GM21786 (cell line): ENCODE data around the gene LEMD2.

Experiments used
- ATAC-seq: cut with Tn5 transposase; IDR thresholded peaks from one replicate; pipeline ENCODE4 v1.9.1; 2021; ENCODE audit not compliant: unreplicated experiment

Gene LEMD2

GRCh38 chr6:33820243-33820642 lies 31.3 kb upstream of the LEMD2 start:
- ATAC-seq, result no peak

- no peak for ATAC-seq
Observed at GRCh38 chr6:33819021-33819420, 30.1 kb upstream of the LEMD2 start.

GRCh38 chr6:33818293-33818692 lies 29.4 kb upstream of the LEMD2 start:
- no peak for ATAC-seq

GRCh38 chr6:33817489-33817888 lies 28.6 kb upstream of the LEMD2 start:
- no peak for ATAC-seq

- no peak for ATAC-seq
Observed at GRCh38 chr6:33816911-33817310, 28.0 kb upstream of the LEMD2 start.

- ATAC-seq, result no peak
Observed at GRCh38 chr6:33815854-33816253, 26.9 kb upstream of the LEMD2 start.

GRCh38 chr6:33813990-33814985 lies 25.4 kb upstream of the LEMD2 start:
- ATAC-seq, result no peak

GRCh38 chr6:33813246-33813904 lies 24.4 kb upstream of the LEMD2 start:
- ATAC-seq, result no peak

- ATAC-seq, result no peak
Observed at GRCh38 chr6:33812669-33813068, 23.7 kb upstream of the LEMD2 start.

GRCh38 chr6:33809594-33809993 lies 20.7 kb upstream of the LEMD2 start:
- ATAC-seq, result no peak

GRCh38 chr6:33808641-33809180 lies 19.8 kb upstream of the LEMD2 start:
- ATAC-seq, result no peak

GRCh38 chr6:33807606-33808005 lies 18.7 kb upstream of the LEMD2 start:
- no peak for ATAC-seq

- ATAC-seq, result no peak
Observed at GRCh38 chr6:33806841-33807240, 17.9 kb upstream of the LEMD2 start.

- ATAC-seq, result no peak
Observed at GRCh38 chr6:33803571-33804053, 14.7 kb upstream of the LEMD2 start, which contains the start of gene MLN. TSS of gene MLN (minus strand) at chr6:33804003. CDS start at chr6:33801163, 2,840 bp downstream.

- no peak for ATAC-seq
Observed at GRCh38 chr6:33802186-33802958, 13.4 kb upstream of the LEMD2 start.

- ATAC-seq, result no peak
Observed at GRCh38 chr6:33801611-33802010, 12.7 kb upstream of the LEMD2 start.

GRCh38 chr6:33800248-33800969 lies 11.5 kb upstream of the LEMD2 start:
- ATAC-seq, result no peak

GRCh38 chr6:33799454-33800113 lies 10.7 kb upstream of the LEMD2 start:
- no peak for ATAC-seq

- no peak for ATAC-seq
Observed at GRCh38 chr6:33798343-33798848, 9.5 kb upstream of the LEMD2 start.
